Subcutaneous abdominal adipose tissue (tissue), 5 donors: ENCODE results near the gene GABPB2.

ENCODE experiments used
- H3K27ac ChIP-seq: one replicate; pipeline ENCODE4 v1.7.0; 2013; ENCODE audit warnings: low read depth, mild to moderate bottlenecking, inconsistent platforms, low read length, moderate library complexity
- H3K27me3 ChIP-seq, 5 donors: one replicate each; pipeline ENCODE4 v1.7.0; 2013; ENCODE audit warnings: low read length in 5 of 5, inconsistent platforms in 1 of 5; ENCODE audit not compliant: control insufficient read depth in 5 of 5, insufficient read depth in 4 of 5
- H3K36me3 ChIP-seq, 5 donors: one replicate each; pipeline ENCODE4 v1.7.0; 2013; ENCODE audit warnings: low read length in 5 of 5; ENCODE audit not compliant: control insufficient read depth in 5 of 5, insufficient read depth in 5 of 5
- H3K4me1 ChIP-seq, 5 donors: one replicate each; pipeline ENCODE4 v1.7.0; 2013; ENCODE audit warnings: low read length in 5 of 5, mild to moderate bottlenecking in 3 of 5, moderate library complexity in 1 of 5; ENCODE audit not compliant: control insufficient read depth in 5 of 5, insufficient read depth in 5 of 5
- H3K4me3 ChIP-seq, 5 donors: one replicate each; pipeline ENCODE4 v1.7.0; 2013; ENCODE audit warnings: low read length in 5 of 5, low read depth in 1 of 5
- H3K9ac ChIP-seq, 5 donors: one replicate each; pipeline ENCODE4 v1.7.0; 2013; ENCODE audit warnings: low read length in 5 of 5, mild to moderate bottlenecking in 4 of 5, moderate library complexity in 3 of 5
- H3K9me3 ChIP-seq, 5 donors: one replicate each; pipeline ENCODE4 v1.7.0; 2013; ENCODE audit warnings: low read length in 5 of 5; ENCODE audit not compliant: control insufficient read depth in 5 of 5
- donor health status: healthy.
- donor health status: healthy.
- donor health status: healthy.
- donor health status: healthy.
- donor health status: healthy.

The GABPB2 gene

GRCh38 chr1:151047925-151048644 is 22.5 kb upstream of the GABPB2 start:
- H3K27me3 ChIP-seq: no peaks in the 10 kb centered on the region
- peak overlapping the region; percentile 50 for H3K27ac ChIP-seq
- H3K9ac ChIP-seq: peak overlapping the region; percentile 66 to 92 (median 86)
- peaks cover 10 to 20% (median 17%) of the 10 kb centered on the region in 5 donors for H3K36me3 ChIP-seq
- H3K9me3 ChIP-seq: no peaks in the 10 kb centered on the region
- peak overlapping the region; percentile 79 to 91 (median 82) for H3K4me3 ChIP-seq
- H3K4me1 ChIP-seq: peaks cover 2 to 22% (median 15%) of the 10 kb centered on the region in 5 donors

GRCh38 chr1:151048645-151049032 is 21.9 kb upstream of the GABPB2 start:
- Histone ChIP-seq H3K9me3 (no peaks in the 10 kb centered on the region), H3K27ac (peak overlapping the region; percentile 50), H3K4me3 (peak overlapping the region in 4 of 5 donors; percentile 80 to 91 (median 82)), H3K9ac (peak overlapping the region in 3 of 5 donors; percentile 66 to 92 (median 88)), H3K36me3 (peaks cover 11 to 26% (median 23%) of the 10 kb centered on the region in 5 donors), H3K27me3 (no peaks in the 10 kb centered on the region), H3K4me1 (peaks cover 2 to 22% (median 15%) of the 10 kb centered on the region in 5 donors)

DNA sequence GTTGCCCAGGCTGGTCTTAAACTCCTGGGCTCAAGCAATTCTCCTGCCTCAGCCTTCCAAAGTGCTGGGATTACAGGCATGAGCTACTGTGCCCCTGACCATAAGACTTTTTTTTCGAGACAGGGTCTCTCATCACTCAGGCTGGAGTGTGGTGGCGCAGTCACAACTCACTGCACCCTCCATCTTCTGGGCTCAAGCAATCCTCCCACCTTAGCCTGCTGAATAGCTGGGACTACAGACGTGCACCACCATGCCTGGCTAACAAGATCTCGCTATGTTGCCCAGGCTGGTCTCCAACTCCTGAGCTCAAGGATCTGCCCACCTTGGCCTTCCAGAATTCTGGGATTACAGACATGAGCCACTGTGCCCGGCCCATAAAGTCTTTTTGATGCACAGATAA is 21.1 kb upstream of the GABPB2 start:
- Histone ChIP-seq H3K4me3 (no peak overlapping the region), H3K27me3 (no peaks in the 10 kb centered on the region), H3K36me3 (peaks cover 14 to 34% (median 31%) of the 10 kb centered on the region in 5 donors), H3K9me3 (no peaks in the 10 kb centered on the region), H3K27ac (no peak overlapping the region), H3K4me1 (peaks cover 2 to 22% (median 15%) of the 10 kb centered on the region in 5 donors), H3K9ac (no peak overlapping the region)

DNA sequence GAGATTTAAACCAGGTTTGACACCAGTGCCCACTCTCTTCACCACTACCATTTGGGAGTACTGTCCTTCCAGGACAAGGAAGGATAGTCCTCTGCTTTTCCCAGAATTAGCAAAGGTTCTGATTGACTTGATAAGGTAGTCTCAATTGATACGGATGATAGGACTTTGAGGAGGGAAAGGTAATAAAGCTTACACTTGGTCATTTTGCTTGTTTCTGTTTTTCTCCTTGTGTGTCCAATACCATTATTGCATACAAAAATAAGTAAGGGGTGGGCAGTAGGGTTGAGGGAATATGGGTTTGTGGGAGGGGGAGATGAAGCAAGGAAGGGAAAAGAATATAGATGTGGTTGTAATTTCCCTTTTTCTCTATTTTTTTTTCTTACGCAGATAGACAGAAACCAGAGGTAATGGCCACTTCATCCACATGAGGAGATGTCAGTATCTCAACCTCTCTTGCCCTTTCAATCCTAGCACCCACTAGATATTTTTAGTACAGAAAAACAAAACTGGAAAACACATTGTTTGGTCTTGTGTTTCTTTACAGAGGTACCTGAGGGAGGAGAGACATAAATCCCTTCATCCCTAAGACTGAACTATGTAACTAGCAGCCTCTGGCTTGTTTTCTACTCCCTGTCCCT is 20.4 kb upstream of the GABPB2 start:
- Histone ChIP-seq H3K4me3 (no peak overlapping the region), H3K27ac (no peak overlapping the region), H3K36me3 (peaks cover 14 to 41% (median 38%) of the 10 kb centered on the region in 5 donors), H3K27me3 (no peaks in the 10 kb centered on the region), H3K4me1 (peaks cover 2 to 23% (median 16%) of the 10 kb centered on the region in 5 donors), H3K9me3 (no peaks in the 10 kb centered on the region), H3K9ac (no peak overlapping the region)

DNA sequence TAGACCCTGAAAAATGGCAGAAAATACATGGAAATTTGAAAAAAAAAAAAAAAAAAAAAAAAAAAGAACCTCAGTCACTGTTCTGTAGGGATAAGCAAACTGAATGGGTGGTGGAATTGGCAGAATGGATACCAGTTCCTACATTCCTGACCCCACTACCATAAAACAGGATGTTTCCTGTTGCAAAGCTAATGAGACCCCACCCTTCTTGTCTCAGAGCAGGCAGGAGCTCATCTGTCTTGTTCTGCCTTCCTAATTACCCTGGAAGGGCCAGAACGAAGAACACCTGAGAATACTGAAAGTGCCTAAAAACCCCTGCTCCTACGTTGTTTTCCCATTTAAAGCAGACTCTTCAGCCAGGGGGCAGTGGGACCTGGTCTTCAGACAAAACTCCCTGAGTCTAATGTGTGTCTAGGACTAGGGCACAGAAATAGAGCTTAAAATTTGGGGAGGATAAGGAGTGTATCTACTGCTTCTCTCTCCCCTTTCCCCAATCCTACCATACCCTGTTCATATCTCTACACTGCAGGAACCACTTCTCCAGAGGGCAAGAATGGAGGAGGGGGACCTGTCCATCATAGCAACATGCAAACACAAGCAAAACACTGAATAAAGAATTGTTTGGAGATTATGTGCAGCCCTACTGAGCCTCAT is 19.1 kb upstream of the GABPB2 start:
- no peak overlapping the region for H3K27ac ChIP-seq
- H3K9me3 ChIP-seq: no peaks in the 10 kb centered on the region
- peaks cover 14 to 51% (median 49%) of the 10 kb centered on the region in 5 donors for H3K36me3 ChIP-seq
- H3K4me1 ChIP-seq: peaks cover 2 to 36% (median 30%) of the 10 kb centered on the region in 5 donors
- no peak overlapping the region for H3K9ac ChIP-seq
- no peak overlapping the region for H3K4me3 ChIP-seq
- H3K27me3 ChIP-seq: no peaks in the 10 kb centered on the region

DNA sequence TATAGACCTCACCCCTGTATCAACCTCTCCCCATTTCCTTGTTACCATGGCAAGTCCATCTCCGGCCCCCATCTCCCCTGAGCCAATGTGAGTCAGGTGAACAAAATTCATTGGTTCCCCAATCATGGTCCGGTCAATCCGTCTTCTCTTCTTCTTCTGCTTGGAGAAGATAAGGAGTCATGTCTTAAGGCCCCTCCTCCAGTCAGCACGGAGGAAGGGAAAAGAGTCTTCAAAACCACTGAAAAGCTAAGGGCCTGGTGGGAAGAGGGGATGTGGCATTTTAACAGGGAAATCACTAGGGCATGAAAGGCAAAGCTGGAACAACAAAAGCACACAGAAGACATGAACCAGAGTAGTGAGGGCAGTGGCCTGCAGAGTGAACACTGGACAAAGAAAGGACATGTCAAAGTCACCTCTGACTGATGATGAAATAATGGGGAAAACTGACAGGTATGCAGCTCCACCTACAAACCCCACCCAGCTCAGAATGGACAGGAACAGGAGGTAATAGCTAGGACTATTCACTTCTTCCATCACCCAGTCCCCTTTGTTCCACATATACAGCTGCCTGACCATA is 15.5 kb upstream of the GABPB2 start:
- Histone ChIP-seq H3K4me1 (peaks cover 11 to 49% (median 41%) of the 10 kb centered on the region in 5 donors), H3K9me3 (no peaks in the 10 kb centered on the region), H3K27ac (no peak overlapping the region), H3K4me3 (no peak overlapping the region), H3K27me3 (no peaks in the 10 kb centered on the region), H3K9ac (no peak overlapping the region), H3K36me3 (peaks cover 14 to 56% (median 53%) of the 10 kb centered on the region in 5 donors)

DNA sequence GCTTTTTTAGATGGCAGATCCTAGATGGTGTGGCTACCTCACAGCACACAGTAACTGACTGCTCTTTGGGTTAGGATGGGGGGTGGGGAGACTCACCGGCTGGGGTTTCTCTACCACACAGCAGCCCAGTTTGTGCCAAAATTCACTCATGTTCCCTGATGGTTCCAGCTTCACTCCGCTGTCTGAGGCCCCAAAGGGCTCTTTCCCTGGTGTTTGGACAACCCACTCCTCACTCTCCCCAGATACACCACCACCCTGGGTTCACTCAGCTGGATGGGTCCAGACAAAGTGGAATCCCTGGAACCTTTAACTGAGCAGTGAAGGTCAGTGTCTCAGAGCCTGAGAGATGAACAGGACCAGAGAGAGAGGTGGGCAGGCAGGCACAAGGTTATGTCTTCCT is 15.0 kb upstream of the GABPB2 start:
- no peak overlapping the region for H3K4me3 ChIP-seq
- H3K27ac ChIP-seq: peak overlapping the region; percentile 25
- H3K4me1 ChIP-seq: peaks cover 11 to 55% (median 46%) of the 10 kb centered on the region in 5 donors
- H3K36me3 ChIP-seq: peaks cover 14 to 56% (median 50%) of the 10 kb centered on the region in 5 donors
- no peaks in the 10 kb centered on the region for H3K27me3 ChIP-seq
- H3K9me3 ChIP-seq: no peaks in the 10 kb centered on the region
- H3K9ac ChIP-seq: peak overlapping the region in 1 of 5 donors; percentile 31

GRCh38 chr1:151056149-151056548 is 14.4 kb upstream of the GABPB2 start:
- H3K27me3 ChIP-seq: no peaks in the 10 kb centered on the region
- peak overlapping the region in 1 of 5 donors; percentile 1 for H3K4me3 ChIP-seq
- H3K36me3 ChIP-seq: peaks cover 14 to 56% (median 49%) of the 10 kb centered on the region in 5 donors
- H3K4me1 ChIP-seq: peaks cover 11 to 55% (median 47%) of the 10 kb centered on the region in 5 donors
- no peaks in the 10 kb centered on the region for H3K9me3 ChIP-seq
- H3K27ac ChIP-seq: peak overlapping the region; percentile 25
- peak overlapping the region in 2 of 5 donors; percentile 31 to 63 for H3K9ac ChIP-seq

DNA sequence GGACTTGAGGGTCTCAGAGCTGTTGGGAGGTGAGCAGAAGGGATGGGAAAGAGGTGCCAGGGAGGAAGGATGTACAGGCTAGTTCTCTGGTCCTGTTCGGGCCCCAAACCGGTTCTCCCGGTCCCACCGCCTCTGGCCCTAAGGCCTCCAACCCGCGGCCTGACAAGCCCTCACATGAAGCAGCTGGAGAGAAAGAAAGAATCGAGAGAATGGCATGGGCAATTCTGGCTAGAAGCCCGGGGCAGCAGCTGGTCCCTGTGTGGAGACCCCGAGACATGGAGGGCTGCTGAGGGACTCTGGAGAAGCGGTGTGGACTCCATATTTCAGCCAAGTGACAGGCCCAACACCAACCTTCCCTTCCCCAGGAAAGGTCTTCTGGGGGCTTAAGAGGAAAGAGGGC is 11.9 kb upstream of the GABPB2 start:
- no peaks in the 10 kb centered on the region for H3K9me3 ChIP-seq
- no peaks in the 10 kb centered on the region for H3K27me3 ChIP-seq
- H3K36me3 ChIP-seq: peaks cover 2 to 32% (median 27%) of the 10 kb centered on the region in 5 donors
- peak overlapping the region; percentile 94 for H3K27ac ChIP-seq
- H3K4me3 ChIP-seq: peak overlapping the region; percentile 78 to 98 (median 97)
- H3K4me1 ChIP-seq: peaks cover 11 to 55% (median 47%) of the 10 kb centered on the region in 5 donors
- H3K9ac ChIP-seq: peak overlapping the region; percentile 82 to 98 (median 95)
